Mucosa of descending colon (tissue), 3 donors: Measurements from ENCODE around the gene USP31. TPM values are rescaled to one million over a fixed set of nuclear protein-coding genes. Genes with fewer than 3 reads are reported as not detected.

ENCODE experiments used
- ATAC-seq: fragments of 200-7000 bp; cut with Tn5 transposase; one replicate; pipeline ENCODE4 v1.9.1; 2020; ENCODE audit warnings: mild to moderate bottlenecking, moderate library complexity
- DNase-seq, 3 donors: peaks; one replicate each; pipeline ENCODE4 v3.0.0-alpha.2; 2020
- H3K36me3 ChIP-seq: fragments of 200-600 bp; one replicate; pipeline ENCODE4 v1.8.0; 2021; ENCODE audit warnings: low read depth, mild to moderate bottlenecking
- H3K4me1 ChIP-seq: fragments of 200-600 bp; one replicate; pipeline ENCODE4 v1.8.0; 2021; ENCODE audit warnings: low read depth, mild to moderate bottlenecking
- H3K4me3 ChIP-seq: fragments of 200-600 bp; one replicate; pipeline ENCODE4 v1.8.0; 2021; ENCODE audit warnings: mild to moderate bottlenecking
- H3K9me3 ChIP-seq: fragments of 200-600 bp; one replicate; pipeline ENCODE4 v1.8.0; 2021; ENCODE audit warnings: mild to moderate bottlenecking
- intact Hi-C, 2 donors: fragments of 100-400 bp; cut with DNase I in 1 of 2; cut with micrococcal nuclease in 1 of 2; formaldehyde crosslinking; loops; one replicate each; pipeline versions ENCODE4 v1.11.0 to v1.11.1; 2022; cut with DNase I, micrococcal nuclease
- total RNA-seq, 3 donors: library from RNA; stranded (reverse); fragmentation: NEBNext Ultra II Directional in 2 of 3; extraction: Animal tissue kit (Norgen Biotek cat#: 25700) in 2 of 3; gene quantifications; one replicate each; pipeline versions ENCODE4 v1.2.1 to v1.2.4, GENCODE V29; 2021 to 2023
- TF ChIP-seq, protein P1 (sequence below): fragments of 200-600 bp; IDR thresholded peaks from one replicate; pipeline ENCODE4 v1.8.0; 2022; ENCODE audit warnings: antibody characterized with exemption, mild to moderate bottlenecking
- donor health status: DM: no; HTN: no; CAD: no; lungs with moderate emphysema.
- donor health status: DM: no; HTN: no; CAD: no.
- donor health status: DM: no; HTN: yes; CAD: no.

Gene USP31
- total RNA-seq, 3 donors from 2014 or later, result 6.5 to 15.1 (median 7.7) TPM

DNA sequence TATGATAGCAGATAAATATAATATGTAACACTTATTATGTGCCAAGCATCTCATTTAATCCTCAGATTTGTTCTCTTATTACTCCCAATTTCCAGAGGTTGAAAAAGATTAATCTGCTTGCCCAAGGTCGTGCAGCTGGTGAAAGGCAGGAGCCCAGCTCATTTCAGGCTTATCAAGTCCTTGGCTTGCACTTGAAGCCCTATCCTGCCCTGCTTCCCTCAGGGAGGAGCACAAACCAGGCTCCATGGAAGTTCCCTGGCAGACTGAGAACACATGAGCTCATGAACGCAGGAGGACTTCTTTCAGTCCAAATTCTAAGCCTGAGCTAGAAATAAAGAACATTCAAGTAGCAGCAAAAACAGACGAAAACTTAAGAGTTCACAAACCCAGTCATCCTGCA is 74.8 kb downstream of the USP31 start:
- H3K4me1 ChIP-seq, result peaks cover 4% of the 10 kb centered on the region
- H3K36me3 ChIP-seq, result no peaks in the 10 kb centered on the region
- intact Hi-C loops, result no loop called here
- ATAC-seq (no peak), DNase-seq (no peak)
- H3K4me3 ChIP-seq, result no peak overlapping the region
- H3K9me3 ChIP-seq, result no peaks in the 10 kb centered on the region
- TF ChIP-seq, protein P1, sequence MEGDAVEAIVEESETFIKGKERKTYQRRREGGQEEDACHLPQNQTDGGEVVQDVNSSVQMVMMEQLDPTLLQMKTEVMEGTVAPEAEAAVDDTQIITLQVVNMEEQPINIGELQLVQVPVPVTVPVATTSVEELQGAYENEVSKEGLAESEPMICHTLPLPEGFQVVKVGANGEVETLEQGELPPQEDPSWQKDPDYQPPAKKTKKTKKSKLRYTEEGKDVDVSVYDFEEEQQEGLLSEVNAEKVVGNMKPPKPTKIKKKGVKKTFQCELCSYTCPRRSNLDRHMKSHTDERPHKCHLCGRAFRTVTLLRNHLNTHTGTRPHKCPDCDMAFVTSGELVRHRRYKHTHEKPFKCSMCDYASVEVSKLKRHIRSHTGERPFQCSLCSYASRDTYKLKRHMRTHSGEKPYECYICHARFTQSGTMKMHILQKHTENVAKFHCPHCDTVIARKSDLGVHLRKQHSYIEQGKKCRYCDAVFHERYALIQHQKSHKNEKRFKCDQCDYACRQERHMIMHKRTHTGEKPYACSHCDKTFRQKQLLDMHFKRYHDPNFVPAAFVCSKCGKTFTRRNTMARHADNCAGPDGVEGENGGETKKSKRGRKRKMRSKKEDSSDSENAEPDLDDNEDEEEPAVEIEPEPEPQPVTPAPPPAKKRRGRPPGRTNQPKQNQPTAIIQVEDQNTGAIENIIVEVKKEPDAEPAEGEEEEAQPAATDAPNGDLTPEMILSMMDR, result no peak

DNA sequence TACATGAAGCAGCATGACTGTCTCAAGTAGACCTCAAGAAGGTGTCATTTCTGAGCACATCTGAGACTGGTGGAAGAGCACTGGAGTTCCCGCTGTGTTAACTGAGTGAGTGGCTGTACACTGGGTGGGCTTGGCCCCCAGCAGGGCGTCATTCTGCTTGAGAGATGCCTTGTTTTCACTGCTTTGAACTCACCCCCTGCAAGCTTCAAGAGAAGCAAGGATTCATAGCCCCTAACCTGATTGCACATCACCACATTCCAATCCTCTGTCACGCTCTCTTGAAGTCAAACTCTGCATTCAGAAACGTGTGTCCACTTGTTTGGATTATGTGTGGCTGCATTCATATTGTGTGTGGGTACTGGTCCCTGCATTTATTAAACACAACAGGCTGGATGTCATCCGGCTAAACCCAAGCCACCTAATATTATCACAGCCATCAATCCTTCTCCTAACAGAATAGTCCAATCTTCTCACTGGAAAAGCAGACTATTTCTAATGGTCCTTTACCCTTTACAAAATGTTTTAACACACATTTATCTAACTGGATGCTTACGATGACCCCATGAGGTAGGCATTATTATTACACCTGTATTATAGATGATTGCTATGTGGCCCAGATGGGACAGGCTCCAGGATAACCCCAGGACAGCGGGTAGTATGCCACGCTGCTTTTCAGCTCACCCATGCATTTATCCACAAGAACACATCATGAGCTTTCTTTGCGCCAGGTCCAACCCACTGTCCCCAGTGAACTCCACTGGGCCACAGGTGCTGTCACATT is 76.3 kb downstream of the USP31 start:
- no peak for ATAC-seq
- no peak for DNase-seq
- intact Hi-C loops, result no loop called here
- H3K36me3 ChIP-seq, result no peaks in the 10 kb centered on the region
- TF ChIP-seq, protein P1, result no peak
- peaks cover 4% of the 10 kb centered on the region for H3K4me1 ChIP-seq
- H3K4me3 ChIP-seq, result no peak overlapping the region
- no peaks in the 10 kb centered on the region for H3K9me3 ChIP-seq

DNA sequence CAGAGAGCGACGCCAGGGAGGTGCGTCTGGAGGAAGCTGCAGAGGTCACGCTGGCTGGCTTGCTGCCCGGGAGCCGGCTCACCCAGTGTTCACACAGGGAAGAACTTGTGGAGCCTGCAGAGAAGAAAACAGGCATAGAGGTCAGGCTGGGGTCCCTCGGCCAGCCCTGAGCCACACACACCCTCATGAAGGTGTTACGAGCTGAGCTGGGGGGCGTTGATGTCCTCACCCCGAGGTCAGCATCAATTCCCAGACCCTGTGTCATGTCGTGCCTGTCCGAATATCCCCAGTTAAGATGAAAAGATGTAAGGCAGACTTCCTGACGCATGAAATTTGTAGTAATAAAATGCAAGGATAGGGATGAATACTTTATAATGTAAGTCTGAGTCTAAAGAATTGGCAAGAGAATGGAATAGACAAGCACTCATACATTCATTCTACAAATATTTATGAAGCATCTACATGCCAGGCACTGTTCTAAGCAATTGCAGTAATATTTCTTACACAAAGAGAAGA is 77.1 kb downstream of the USP31 start:
- H3K4me3 ChIP-seq, result no peak overlapping the region
- no peaks in the 10 kb centered on the region for H3K36me3 ChIP-seq
- H3K4me1 ChIP-seq, result peaks cover 4% of the 10 kb centered on the region
- TF ChIP-seq, protein P1, result no peak
- intact Hi-C loops, result no loop called here
- peak; percentile 95 for ATAC-seq
- DNase-seq, result peak; percentile 84 to 88 (median 86)
- H3K9me3 ChIP-seq, result no peaks in the 10 kb centered on the region

DNA sequence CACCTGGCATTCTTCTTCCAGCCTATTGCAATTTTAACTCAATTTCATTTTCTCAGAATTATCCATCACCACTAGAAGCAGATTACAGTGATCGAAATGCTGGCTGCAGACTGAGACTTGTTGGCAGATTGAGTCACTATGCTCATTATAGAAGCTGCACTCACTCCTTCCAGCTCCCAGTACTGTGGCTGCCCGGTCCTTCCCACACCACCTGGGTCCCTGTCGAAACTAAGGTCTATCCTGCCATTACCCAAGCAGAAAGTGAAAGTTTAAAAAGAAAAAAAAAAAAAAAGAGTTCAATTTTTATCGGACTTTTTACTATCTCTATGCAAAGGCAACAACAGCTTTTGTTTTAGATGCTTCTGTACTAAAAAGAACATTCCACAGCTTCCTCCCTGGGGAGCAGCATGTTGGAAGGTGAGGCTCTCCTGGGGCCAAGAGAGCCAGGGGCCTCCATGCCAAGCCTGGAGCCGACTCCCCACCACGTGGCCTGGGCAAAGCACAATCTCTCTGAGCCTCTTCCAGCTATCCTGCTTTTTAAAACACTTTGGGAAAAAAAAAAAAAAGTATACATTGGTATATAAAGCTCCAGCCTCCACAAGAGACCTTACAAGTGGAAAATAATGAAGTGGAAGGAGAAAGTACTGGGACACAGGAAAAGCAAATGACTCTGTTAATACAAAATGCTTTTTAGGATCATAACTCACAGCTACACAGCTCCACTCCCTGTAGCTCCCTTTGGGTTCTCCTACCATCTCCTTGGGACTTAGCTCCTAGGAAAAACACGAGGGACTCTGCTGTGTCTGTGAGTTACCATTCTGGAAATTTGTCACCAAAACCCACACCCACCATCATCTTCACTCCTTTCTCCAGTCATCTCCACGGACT is 77.8 kb downstream of the USP31 start:
- H3K9me3 ChIP-seq, result no peaks in the 10 kb centered on the region
- TF ChIP-seq, protein P1, result no peak
- DNase-seq, result no peak
- ATAC-seq, result peak; percentile 40
- peaks cover 4% of the 10 kb centered on the region for H3K4me1 ChIP-seq
- H3K36me3 ChIP-seq, result no peaks in the 10 kb centered on the region
- intact Hi-C loops, result no loop called here
- H3K4me3 ChIP-seq, result no peak overlapping the region

DNA sequence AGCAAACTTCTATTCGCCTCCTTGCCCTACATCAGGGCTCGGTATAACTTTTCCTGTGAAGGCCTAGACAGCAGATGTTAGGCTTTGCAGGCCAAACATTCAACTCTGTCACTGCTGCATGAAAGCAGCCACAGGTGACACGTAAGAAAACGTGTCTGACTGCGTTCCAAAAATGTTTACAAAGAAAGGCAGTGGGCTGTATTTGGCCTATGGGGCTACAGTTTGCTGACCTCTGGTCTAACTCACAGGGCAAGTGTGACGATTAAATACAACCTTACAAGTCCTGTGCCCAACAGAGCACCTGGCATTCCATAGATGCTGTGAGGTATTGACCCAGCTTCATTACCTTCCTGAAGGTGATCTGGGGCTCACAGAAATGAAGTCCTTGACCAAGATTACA is 79.4 kb downstream of the USP31 start:
- DNase-seq (no peak), ATAC-seq (no peak)
- Histone ChIP-seq H3K4me3 (no peak overlapping the region), H3K9me3 (no peaks in the 10 kb centered on the region), H3K36me3 (no peaks in the 10 kb centered on the region), H3K4me1 (peaks cover 4% of the 10 kb centered on the region)
- intact Hi-C loops, result no loop called here
- TF ChIP-seq, protein P1, result no peak
